CD4-positive, alpha-beta T cell treated with Interleukin-4 for 4 hours (primary cell): Measurements from ENCODE around the gene MESP1.

Source experiments
- DNase-seq: peaks from one replicate; pipeline ENCODE4 v3.0.0-alpha.2; 2020

Gene MESP1

DNA sequence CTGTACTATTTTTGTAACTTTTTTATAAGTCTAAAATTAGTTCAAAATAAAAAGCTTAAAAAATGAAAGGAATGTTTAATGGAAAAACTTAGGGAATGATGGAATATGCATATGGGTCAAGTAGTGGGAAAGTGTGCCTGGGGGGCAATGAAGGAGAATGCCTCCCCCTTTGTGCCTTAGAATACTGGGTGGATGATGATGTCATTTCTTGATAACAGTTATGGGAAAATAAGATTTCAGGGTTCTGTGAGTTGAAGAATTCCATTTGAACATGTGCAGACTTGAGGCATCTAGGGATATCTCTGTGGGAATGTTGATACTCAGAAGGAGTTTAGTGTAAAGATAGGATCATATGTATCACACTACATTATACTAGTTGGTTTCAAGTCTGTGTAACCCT, 46.6 kb downstream of the MESP1 start:
- no peak for DNase-seq
